ENCODE results near the gene AQP6. TPM values are rescaled to one million over a fixed set of nuclear protein-coding genes. Genes with fewer than 3 reads are reported as not detected.

The AQP6 gene
- total RNA-seq, 1 donor from 2014 or later, result 0.29 TPM

- Mint-ChIP-seq H3K4me1 (ENCODE audit: low read depth) (peaks cover 10% of the 10 kb centered on the region), H3K27ac (no peak overlapping the region), H3K4me3 (ENCODE audit: low read depth) (no peak overlapping the region), H3K9me3 (ENCODE audit: low read depth) (no peaks in the 10 kb centered on the region), H3K36me3 (ENCODE audit: insufficient read depth) (no peaks in the 10 kb centered on the region), H3K27me3 (peaks cover 76% of the 10 kb centered on the region)
- TF ChIP-seq, protein P1, sequence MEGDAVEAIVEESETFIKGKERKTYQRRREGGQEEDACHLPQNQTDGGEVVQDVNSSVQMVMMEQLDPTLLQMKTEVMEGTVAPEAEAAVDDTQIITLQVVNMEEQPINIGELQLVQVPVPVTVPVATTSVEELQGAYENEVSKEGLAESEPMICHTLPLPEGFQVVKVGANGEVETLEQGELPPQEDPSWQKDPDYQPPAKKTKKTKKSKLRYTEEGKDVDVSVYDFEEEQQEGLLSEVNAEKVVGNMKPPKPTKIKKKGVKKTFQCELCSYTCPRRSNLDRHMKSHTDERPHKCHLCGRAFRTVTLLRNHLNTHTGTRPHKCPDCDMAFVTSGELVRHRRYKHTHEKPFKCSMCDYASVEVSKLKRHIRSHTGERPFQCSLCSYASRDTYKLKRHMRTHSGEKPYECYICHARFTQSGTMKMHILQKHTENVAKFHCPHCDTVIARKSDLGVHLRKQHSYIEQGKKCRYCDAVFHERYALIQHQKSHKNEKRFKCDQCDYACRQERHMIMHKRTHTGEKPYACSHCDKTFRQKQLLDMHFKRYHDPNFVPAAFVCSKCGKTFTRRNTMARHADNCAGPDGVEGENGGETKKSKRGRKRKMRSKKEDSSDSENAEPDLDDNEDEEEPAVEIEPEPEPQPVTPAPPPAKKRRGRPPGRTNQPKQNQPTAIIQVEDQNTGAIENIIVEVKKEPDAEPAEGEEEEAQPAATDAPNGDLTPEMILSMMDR (IDR thresholded peaks at IDR 0.05; ENCODE audit: unreplicated experiment), result no peak
- DNase-seq (ENCODE audit: low spot score, unreplicated experiment), result no peak
Measured at GRCh38 chr12:49961993-49962764, 10.6 kb upstream of the AQP6 start.

- DNase-seq (ENCODE audit: low spot score, unreplicated experiment), result no peak
- Mint-ChIP-seq H3K27me3 (peaks cover 66% of the 10 kb centered on the region), H3K4me1 (ENCODE audit: low read depth) (peaks cover 10% of the 10 kb centered on the region), H3K4me3 (ENCODE audit: low read depth) (no peak overlapping the region), H3K9me3 (ENCODE audit: low read depth) (no peaks in the 10 kb centered on the region), H3K36me3 (ENCODE audit: insufficient read depth) (no peaks in the 10 kb centered on the region), H3K27ac (no peak overlapping the region)
- TF ChIP-seq, protein P1 (IDR thresholded peaks at IDR 0.05; ENCODE audit: unreplicated experiment), result no peak
Measured at GRCh38 chr12:49962861-49963765, 9.6 kb upstream of the AQP6 start.

GRCh38 chr12:49963976-49964815 lies 8.6 kb upstream of the AQP6 start:
- no peak for DNase-seq (ENCODE audit: low spot score, unreplicated experiment)
- H3K4me1 Mint-ChIP-seq (ENCODE audit: low read depth), result peaks cover 10% of the 10 kb centered on the region
- H3K27ac Mint-ChIP-seq, result no peak overlapping the region
- TF ChIP-seq, protein P1 (IDR thresholded peaks at IDR 0.05; ENCODE audit: unreplicated experiment), result no peak
- H3K36me3 Mint-ChIP-seq (ENCODE audit: insufficient read depth), result no peaks in the 10 kb centered on the region
- H3K27me3 Mint-ChIP-seq, result peaks cover 56% of the 10 kb centered on the region
- H3K4me3 Mint-ChIP-seq (ENCODE audit: low read depth), result no peak overlapping the region
- no peaks in the 10 kb centered on the region for H3K9me3 Mint-ChIP-seq (ENCODE audit: low read depth)

- H3K9me3 Mint-ChIP-seq (ENCODE audit: low read depth), result no peaks in the 10 kb centered on the region
- H3K36me3 Mint-ChIP-seq (ENCODE audit: insufficient read depth), result no peaks in the 10 kb centered on the region
- TF ChIP-seq, protein P1 (IDR thresholded peaks at IDR 0.05; ENCODE audit: unreplicated experiment), result no peak
- H3K27ac Mint-ChIP-seq, result no peak overlapping the region
- peaks cover 7% of the 10 kb centered on the region for H3K4me1 Mint-ChIP-seq (ENCODE audit: low read depth)
- peaks cover 47% of the 10 kb centered on the region for H3K27me3 Mint-ChIP-seq
- DNase-seq (ENCODE audit: low spot score, unreplicated experiment), result no peak
- no peak overlapping the region for H3K4me3 Mint-ChIP-seq (ENCODE audit: low read depth)
Measured at GRCh38 chr12:49964849-49965624, 7.7 kb upstream of the AQP6 start.
